NCI-H345 (cell line): Measurements from ENCODE around the gene CAPN15.
"Not testable (repeated sequence)": the region's sequence is repeated elsewhere in the genome, so short reads cannot be mapped to it uniquely, and the experiment has no call there.

Experiments used
- DNase-seq: peaks from one replicate; lab custom pipeline; 2025; lab: John Stamatoyannopoulos, UW

CAPN15 gene

DNA sequence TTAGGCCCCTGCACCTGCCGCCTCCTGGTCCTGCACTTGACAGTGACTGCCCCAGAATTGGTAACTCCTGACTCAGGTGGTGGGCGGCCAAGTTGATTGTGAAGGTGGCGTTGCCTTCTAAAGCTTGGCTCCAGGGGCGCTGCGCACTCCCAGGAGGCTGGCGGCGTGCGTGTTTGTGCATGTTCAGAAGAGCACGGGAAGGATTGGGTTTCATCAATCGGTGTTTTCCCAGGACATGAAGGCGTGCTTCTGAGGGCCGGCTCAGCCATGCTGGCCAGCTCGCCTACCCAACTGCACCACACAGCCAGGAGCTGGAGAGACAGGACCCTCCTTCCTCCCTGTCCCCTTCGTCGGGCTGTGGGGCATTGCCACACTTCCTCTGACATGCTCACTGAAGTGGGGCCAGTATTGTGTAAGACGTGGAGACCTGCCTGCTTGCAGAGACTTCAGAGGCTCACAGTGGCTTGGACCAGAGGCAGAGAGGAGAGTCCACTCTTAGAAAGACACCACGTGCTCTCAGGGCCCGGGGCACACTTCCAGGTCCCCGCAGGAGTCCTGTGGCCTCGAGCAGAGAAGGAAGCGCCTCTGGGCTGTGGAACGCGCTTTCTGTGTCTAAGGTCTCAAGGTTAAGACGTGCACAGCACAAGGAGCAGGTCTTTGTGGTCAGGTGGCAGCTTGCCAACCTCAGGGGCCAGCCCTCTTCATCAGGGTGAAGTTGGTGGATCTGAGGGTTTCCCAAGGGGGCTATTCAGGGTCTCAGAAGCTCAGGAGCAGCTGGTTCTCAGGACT is 65.2 kb downstream of the CAPN15 start:
- peak; percentile 85 for DNase-seq

DNA sequence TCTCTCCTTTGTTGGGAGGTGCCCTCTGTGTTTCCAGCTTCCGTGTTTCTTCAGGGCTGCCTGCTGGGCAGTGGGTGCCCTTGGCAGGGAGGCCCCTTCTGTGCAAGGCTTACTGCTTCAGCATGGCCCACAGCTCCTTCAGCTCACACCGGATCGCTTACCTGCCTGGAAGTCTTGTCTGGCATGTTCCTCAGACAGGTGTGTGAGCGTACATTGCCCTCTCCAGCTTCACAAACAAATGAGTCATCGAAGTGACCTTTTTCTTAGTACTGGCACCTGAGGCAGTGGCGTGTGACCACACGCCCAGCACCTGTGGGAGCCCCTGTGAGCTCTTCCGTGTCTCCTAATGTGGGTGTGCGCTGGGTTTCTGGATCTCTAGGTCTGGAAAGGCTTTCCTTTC is 65.9 kb downstream of the CAPN15 start:
- peak; percentile 59 for DNase-seq

DNA sequence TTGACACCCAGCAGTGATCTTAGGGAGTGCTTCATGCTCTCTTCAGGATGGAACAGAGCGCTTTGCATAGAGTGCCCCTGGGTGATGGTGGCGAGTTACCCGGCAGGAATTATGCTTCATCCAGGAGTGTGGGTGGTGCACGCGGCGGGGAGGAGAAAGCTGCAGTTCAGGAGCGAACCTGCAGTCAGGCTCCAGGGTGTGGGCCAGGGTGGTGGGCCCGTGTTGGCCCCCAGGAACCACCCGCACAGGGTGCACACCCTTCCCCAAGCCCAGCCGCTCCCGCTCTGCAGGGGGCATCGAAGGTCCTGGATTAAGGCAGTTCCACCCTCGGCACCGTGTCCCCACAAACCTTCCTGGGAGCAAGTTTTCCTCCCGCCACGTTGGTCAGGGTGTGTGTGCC is 66.3 kb downstream of the CAPN15 start:
- no peak for DNase-seq

DNA sequence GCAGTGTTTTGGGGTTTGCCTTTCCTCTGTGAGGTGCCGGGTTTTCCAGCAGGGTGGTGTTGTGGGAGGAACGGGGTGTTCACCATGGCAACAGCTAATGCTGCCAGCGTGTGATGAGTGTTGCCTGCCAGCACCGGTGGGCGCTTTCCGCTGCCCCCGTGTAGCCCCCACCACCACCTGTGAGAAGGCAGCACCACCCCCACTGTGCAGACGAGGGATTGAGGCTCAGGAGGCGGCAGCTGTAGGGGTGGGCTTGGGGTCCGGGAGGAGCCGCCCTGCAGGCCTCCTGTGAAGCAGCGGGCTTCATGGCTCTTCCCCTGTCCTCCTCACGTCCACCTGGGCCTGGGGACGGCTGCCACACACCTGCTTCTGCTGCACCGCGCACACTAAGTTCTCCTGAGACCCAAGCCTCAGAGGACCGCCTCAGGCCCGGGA is 67.6 kb downstream of the CAPN15 start:
- DNase-seq = no peak

DNA sequence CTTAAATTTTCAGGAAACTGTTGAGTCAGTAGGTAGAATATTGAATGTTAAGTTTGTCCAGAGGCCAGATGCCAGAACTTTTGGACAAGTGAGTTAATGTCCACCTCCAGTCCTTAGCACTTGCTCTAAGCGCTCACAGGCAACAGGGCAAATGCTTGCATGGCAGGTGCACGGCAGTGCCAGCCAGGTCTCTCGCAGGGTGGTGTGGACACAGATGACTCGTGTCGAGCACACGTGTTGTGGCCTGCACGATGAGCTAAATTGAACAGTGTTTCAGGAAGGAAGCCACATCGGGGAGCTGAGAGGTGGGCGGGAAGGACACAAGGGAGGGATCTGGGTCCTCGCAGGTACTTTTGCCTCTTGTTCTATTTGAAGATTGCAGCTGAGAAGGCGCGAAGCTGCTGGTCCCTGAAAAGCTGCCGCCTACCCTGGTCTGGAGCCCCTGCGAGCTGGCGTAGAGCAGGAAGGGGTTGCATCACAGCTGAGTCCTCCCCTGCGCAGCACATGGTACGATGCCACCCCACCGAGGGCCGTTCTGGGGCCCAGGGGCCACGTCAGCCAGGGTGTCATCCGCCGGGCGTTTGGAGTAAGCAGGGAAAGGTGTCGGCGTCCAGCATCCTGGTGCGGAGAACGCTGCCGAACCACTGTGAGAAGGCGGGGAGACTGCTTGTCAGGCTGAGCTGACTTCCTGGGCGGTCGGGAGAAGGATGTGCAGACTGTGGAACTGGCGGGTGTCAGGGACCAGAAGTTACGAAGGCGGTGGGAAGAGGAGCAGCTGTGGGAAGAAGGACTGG is 68.6 kb downstream of the CAPN15 start:
- DNase-seq = no peak

DNA sequence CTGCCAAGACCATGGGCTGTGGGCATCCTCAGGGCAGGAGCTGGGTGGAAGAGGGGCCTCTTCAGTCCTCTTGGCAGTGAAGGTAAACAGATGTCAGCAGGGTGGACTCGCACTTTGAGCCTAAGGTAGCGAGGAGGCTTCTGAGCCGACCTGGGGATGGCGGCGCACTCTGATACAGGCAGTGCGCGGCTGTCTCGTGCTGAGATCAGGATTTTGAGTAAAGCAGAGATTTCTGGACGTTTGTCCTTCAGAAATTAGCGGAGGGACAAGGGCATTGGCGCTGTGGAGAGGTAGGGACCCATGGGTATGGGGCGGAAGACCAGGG is 69.2 kb downstream of the CAPN15 start:
- DNase-seq = no peak

DNA sequence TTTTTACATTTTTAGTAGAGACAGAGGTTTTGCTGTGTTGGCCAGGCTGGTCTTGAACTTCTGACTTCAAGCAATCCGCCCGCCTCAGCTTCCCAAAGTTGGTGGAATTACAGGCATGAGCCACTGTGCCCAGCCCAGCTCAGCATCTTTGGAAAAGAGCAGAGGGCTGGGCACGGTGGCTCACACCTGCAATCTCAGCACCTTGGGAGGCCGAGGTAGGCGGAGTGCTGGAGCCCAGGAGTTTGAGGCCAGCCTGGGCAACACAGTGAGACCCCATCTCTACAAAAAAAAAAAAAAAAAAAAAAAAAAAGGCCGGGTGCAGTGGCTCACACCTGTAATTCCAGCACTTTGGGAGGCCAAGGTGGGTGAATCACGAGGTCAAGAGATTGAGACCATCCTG is 70.1 kb downstream of the CAPN15 start:
- not testable (repeated sequence) for DNase-seq

DNA sequence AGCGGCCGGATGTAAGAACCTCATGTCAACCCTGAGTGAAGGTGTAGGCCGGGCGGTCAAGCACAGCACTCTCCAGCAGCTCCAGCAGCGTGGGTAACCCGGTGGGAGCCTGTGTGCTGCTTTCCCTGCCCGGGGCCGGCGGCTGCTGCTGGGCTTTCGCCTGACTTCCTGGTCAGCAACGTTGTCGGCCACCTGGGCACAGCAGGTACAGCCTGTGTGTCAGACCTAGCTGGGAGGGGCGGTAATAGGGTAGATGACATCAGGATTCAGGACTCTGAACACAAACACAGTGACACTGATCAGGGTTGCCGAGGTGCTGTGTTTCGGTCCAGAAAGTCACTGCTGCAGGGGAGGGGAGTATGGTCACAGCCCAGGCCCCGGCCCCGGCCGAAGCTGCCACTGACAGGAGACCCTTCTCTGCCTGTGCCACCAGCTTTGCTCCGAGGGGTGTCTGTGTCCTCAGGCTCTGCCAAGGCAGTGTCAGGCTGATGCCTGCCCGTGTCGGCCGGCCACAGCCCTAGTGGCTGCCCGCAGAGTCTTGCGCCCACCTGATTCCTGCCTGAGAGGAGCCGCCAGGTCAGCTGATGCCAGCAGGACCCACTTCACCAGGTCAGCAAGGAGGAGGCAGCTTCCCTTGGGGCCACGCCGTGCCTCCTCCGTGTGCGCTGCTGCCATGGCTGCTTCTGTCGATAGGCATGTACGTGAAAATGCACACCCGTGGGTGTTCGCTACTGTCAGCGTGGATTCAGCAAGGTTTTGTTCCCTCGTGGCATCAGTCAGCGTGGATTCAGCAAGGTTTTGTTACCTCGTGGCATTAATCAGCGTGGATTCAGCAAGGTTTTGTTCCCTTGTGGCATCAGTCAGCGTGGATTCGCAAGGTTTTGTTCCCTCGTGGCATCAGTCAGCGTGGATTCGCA is 71.6 kb downstream of the CAPN15 start:
- DNase-seq = no peak

DNA sequence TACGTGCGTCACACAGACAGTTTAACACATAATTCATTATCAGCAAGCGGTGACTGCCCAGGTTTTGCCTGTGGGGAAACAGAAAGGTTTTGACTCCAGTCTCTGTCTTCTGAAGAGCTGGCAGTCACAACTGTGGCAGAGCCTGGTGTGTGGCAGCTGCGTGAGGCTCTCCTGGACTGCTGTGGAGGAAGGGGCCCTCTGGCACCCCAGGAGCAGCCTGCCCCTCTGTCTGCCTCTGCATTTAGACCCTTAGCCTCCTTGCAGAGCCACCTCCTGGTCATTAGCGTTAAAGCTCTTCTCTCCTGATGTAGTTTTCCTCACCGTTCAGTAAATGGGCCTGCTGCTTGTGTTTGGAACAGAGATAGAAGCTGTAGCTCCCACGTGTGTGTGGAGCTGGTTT is 73.3 kb downstream of the CAPN15 start:
- no peak for DNase-seq

DNA sequence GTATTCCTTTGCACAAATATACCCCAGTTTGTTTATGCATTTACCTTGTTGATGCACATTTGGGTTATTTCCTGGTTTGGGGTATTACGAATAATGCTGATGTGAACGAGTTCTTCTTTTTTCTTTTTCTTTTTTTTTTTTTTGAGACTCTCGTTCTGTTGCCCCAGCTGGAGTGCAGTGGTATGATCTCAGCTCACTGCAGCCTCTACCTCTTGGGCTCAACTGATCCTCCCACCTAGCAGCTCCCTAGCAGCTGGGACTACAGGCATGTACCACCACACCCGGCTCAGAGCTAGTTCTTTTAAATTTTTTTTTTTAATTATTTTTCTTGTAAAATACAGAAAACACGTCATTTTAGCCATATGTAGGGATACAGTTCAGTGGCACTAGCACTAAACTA is 76.4 kb downstream of the CAPN15 start:
- no peak for DNase-seq
